Stimulated activated CD4-positive, alpha-beta T cell treated with anti-CD3 and anti-CD28 coated beads, TNF-alpha, amount 100 ng/mL, for 4 hours (primary cell): ENCODE results near the gene ZMYND12.
A peak's percentile ranks its signal among the peaks of the same experiment; 100 is the strongest.
"Not testable (repeated sequence)": the region's sequence is repeated elsewhere in the genome, so short reads cannot be mapped to it uniquely, and the experiment has no call there.

Source experiments
- DNase-seq, 3 experiments: peaks; one replicate each; pipeline ENCODE4 v3.0.0-alpha.2; 2020; ENCODE audit warnings: low read depth in 3 of 3

Gene ZMYND12

GRCh38 chr1:42456010-42456753 is at the start of gene ZMYND12, which contains the start of gene PPCS:
Gene ZMYND12 (minus strand): TSS chr1:42456022. CDS start chr1:42455997, 25 bp downstream.
Gene PPCS (plus strand): TSS chr1:42456543. CDS start chr1:42456566, 23 bp downstream.
- DNase-seq, result peak; percentile 84 to 87 (median 85)

- DNase-seq, result no peak
These were observed 48.8 kb upstream of the ZMYND12 start for GRCh38 chr1:42504535-42505128.

GRCh38 chr1:42502031-42502430 is 46.2 kb upstream of the ZMYND12 start:
- DNase-seq, result not testable (repeated sequence)

- DNase-seq, result no peak
These were observed 34.4 kb upstream of the ZMYND12 start for GRCh38 chr1:42490237-42490636.

- no peak for DNase-seq
These were observed 28.6 kb upstream of the ZMYND12 start for GRCh38 chr1:42484382-42484781.

GRCh38 chr1:42482635-42483153 is 26.9 kb upstream of the ZMYND12 start:
- DNase-seq, result no peak

GRCh38 chr1:42480921-42481320 is 25.1 kb upstream of the ZMYND12 start:
- DNase-seq, result no peak

GRCh38 chr1:42479621-42480020 is 23.8 kb upstream of the ZMYND12 start:
- DNase-seq, result no peak

GRCh38 chr1:42477775-42478174 is 22.0 kb upstream of the ZMYND12 start:
- DNase-seq, result no peak

GRCh38 chr1:42477354-42477753 is 21.5 kb upstream of the ZMYND12 start:
- DNase-seq, result not testable (repeated sequence)

- DNase-seq, result no peak
These were observed 20.8 kb upstream of the ZMYND12 start for GRCh38 chr1:42476605-42477004.

- DNase-seq, result no peak
These were observed 13.9 kb upstream of the ZMYND12 start for GRCh38 chr1:42469727-42470126.

- no peak for DNase-seq
These were observed 10.2 kb upstream of the ZMYND12 start for GRCh38 chr1:42466030-42466429.

- no peak for DNase-seq
These were observed 8.1 kb upstream of the ZMYND12 start for GRCh38 chr1:42463921-42464320.

GRCh38 chr1:42462828-42463763 is 7.3 kb upstream of the ZMYND12 start, which contains the start of gene CCDC30:
Gene CCDC30 (plus strand): TSS chr1:42463286. CDS start chr1:42480552, 17,266 bp downstream.
- DNase-seq, result peak; percentile 75 to 92 (median 91)

- DNase-seq, result no peak
These were observed 5.4 kb upstream of the ZMYND12 start for GRCh38 chr1:42461196-42461595.

GRCh38 chr1:42456754-42457089 is 900 bp upstream of the ZMYND12 start:
- peak in 1 of 3 experiments; percentile 21 for DNase-seq

- no peak for DNase-seq
These were observed 1.4 kb downstream of the ZMYND12 start for GRCh38 chr1:42454403-42454802.

- DNase-seq, result no peak
These were observed 2.4 kb downstream of the ZMYND12 start for GRCh38 chr1:42453386-42453785.

GRCh38 chr1:42450061-42450460 is 5.8 kb downstream of the ZMYND12 start:
- no peak for DNase-seq

- no peak for DNase-seq
These were observed 6.6 kb downstream of the ZMYND12 start for GRCh38 chr1:42449256-42449655.

- DNase-seq, result no peak
These were observed 13.2 kb downstream of the ZMYND12 start for GRCh38 chr1:42442662-42443061.
